Activated CD4-positive, alpha-beta T cell treated with anti-CD3 and anti-CD28 coated beads, Interleukin-2, Interleukin-6, amounts not matched to agents 100 ng/mL and 50 ng/mL, durations not matched to agents 16 hours and 8 hours (primary cell): Measurements from ENCODE around the gene GNB1L.
A peak's percentile ranks its signal among the peaks of the same experiment; 100 is the strongest.

ENCODE experiments used
- DNase-seq: peaks from one replicate; pipeline ENCODE4 v3.0.0-alpha.2; 2020

The GNB1L gene

GRCh38 chr22:19758896-19759426, 95.7 kb downstream of the GNB1L start:
- no peak for DNase-seq

DNA sequence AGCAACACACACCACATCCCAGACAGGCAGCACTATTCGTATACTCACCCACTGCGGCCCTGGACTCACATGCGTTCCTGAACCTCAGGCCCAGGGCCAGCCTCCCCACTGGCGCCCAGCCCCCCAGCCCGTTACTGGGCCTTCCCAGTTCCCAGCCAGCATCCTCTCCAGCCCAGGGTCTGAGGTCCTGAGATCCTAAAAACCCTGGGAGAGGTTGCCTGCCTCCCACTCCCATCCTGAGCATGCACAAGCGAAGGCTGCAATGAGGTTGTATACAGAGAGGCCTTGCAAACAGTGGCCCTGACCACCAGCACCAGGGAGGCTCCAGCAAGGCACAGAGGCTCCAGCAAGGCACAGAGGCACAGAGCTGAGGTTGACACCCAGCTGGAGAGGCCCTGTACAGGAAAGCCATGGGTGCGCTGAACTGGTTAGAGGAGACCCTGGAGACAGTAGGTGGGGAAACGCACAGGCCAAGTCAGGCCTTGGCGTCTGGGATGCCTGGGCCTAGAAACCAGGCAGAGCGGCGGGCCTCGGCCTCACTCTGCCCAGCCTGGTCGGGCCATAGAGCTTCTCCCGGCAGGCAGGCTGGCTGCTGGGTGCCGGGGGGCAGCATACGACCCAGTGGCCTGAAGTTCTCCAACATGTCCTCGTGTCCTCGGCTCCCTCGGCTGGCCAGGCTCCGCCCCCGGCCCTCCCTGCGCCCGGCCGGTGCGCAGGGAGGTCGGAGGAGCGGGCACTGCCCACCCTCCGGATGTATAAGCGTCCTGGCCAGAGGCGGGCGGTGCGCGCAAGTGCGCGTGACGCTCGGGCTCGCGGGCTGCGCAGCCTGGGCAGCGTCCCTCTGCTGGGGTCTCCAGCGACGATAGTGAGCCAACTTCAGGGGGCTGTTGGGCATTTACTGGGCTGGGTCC, 96.4 kb downstream of the GNB1L start:
- no peak for DNase-seq

DNA sequence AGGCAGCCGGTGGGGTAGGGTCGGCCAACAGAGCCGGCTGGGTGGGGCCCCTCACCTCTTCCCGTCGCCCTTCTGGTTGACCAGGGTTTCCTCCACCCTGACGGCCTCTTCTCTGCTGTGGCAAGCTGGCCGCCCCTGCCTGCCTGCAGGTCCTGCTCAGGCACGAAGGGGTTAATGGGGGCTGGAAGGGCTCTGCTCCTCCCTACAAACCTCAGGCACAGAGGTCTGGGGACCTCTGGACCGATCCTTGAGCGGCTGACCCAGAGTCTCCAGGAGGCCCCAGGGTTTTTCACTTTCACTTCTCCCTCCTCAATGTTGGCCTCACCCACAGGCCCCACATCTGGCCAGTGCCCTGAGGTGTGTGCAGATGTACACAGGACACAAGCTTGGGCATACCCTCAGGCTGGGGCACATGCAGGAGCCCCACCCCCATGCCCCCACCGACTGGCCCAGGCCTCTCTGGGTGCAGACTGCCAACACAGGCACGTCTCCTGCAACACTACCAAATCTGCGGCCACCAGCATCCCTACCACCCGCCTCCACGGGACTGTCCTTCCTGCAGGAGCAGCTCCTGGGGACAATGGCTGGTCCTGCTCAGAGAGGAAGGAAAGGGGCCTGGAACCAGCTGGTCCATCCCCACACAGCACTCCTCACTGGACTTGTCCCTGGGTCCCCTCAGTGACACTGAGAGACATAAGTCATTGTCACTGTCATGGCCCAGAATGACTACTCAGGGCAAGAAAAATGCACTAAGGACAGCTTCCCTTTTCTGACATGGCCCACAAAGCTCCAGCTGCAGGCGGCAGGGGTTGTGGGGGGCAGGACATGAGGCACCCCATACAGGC, 97.3 kb downstream of the GNB1L start:
- no peak for DNase-seq

DNA sequence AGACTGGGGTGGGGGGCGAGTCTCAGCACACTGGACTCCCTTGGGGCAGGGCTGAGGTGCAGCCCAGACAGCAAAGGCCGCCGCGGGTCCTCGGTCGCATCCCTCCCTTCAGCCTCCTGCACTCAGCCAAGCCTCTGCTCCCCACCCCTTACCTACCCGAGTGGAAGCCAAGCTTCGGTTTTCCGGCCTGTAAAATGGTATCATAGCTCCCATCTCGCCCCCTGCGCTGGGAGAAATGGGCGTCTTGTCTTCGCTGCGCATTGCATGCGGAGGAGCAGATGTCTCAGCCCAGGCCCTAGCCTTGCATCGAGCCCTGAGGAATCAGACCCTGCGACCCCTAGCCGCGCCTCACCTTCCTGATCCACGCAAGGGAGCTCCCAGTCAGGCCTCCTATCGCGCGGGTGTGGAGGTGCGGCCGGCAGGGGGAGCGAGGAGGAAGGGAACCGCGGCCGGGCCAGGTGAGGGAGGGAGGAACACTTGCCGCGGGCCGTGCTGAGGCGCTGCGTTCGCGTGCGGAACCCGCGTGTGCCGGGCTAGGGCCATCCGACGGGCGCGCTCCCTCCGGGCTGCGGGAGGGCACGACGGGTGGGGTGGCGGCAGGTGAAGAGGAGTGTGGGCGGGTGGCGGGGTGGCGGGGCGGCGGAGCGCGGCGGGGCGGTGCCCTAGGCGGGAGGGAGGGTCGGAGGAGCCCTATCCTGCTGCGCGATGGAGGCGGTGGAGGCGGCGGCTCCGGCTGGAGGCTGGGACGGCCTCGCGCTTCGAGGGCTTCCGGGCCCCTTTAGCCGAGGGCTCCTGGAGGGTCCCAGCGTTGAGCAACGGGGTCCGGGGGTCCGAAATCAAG, 98.2 kb downstream of the GNB1L start:
- DNase-seq = peak; percentile 63

- DNase-seq = no peak
Measured at GRCh38 chr22:19755722-19756287, 98.9 kb downstream of the GNB1L start.

DNA sequence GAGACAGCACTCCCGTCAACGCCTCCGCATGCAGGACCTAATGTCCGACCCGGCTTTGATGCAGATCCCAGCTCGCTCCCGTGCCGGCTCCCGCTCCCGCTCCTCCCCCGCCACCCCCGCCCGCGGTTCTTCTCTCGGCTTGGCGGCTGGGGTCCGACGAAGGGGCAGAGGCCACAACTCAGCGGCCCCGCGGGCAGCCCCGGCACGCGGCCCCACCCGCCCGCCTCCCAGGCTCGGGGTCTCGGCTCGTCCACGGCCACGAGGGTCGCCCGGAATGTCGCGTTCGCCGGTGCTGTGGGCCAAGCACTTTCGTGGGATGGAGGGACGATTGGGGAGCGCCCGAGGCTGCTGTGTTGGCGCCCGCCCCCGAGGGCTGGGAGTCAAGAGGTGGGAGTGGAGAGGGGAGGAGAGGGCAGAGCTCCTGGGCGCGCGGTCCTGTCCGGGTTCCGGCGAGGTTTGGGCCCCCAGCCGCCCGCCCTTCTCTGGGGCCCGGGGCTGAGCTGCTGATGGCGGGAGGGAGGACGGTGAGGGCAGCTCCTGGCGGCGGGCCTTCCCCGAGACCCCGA, 99.4 kb downstream of the GNB1L start:
- no peak for DNase-seq

DNA sequence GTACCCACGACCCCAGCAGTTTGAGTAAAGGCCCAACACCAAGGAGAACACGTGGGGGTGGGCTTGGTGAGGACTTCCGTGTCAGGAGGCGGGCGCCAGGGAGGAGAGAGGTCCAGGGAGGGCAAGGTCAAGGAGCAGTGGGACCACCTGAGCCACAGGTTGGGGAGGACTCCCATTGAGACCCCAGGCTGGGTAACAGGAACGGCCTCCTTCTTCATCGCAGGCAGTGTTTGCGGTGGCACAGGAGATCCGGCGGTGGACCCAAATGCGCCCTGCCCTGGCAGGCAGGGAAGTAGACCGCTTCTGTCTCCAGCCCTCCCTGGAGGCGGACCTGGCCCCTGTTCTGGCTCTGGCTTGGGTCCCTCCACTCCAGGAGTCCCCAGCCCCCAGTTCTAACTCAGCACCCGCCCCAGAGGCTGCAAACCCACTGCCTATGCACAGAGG, 100.0 kb downstream of the GNB1L start:
- no peak for DNase-seq

DNA sequence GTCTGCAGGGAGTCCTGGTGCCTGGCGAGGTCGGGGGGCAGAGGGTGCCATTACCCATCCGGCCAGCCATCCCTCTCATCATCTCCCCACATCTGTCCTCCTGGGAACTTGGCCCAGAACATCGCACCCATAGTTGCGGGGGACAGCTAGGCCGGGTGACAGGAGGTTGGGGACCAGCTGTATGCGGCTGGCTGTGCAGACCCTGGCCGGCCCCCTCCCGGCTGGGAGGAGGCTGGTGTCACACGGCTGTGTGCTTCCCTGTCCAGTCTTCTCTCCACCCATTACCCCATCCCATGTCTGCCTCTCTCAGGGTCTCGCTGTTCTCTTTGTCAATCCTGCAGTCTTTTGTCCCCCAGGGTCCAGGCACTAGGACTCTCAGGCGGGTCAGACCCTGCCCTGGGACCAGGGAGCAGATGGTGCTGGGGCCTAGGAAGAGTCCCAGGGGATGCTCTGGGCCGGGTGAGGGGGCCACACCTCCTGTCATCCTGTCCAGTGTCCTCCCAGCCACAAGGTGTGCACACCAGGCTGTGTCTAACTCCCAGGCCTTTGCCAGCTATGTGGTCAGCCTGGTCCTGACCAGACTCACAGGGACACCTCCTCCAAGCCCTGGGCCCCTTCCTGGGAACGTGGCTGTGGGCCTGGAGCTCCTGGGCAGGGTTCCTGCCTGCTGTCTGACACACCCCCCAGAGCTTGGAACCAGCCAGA, 100.5 kb downstream of the GNB1L start:
- no peak for DNase-seq

GRCh38 chr22:19753090-19753842, 101.4 kb downstream of the GNB1L start:
- DNase-seq = no peak

GRCh38 chr22:19751497-19752245, 103.0 kb downstream of the GNB1L start:
- DNase-seq = no peak

DNA sequence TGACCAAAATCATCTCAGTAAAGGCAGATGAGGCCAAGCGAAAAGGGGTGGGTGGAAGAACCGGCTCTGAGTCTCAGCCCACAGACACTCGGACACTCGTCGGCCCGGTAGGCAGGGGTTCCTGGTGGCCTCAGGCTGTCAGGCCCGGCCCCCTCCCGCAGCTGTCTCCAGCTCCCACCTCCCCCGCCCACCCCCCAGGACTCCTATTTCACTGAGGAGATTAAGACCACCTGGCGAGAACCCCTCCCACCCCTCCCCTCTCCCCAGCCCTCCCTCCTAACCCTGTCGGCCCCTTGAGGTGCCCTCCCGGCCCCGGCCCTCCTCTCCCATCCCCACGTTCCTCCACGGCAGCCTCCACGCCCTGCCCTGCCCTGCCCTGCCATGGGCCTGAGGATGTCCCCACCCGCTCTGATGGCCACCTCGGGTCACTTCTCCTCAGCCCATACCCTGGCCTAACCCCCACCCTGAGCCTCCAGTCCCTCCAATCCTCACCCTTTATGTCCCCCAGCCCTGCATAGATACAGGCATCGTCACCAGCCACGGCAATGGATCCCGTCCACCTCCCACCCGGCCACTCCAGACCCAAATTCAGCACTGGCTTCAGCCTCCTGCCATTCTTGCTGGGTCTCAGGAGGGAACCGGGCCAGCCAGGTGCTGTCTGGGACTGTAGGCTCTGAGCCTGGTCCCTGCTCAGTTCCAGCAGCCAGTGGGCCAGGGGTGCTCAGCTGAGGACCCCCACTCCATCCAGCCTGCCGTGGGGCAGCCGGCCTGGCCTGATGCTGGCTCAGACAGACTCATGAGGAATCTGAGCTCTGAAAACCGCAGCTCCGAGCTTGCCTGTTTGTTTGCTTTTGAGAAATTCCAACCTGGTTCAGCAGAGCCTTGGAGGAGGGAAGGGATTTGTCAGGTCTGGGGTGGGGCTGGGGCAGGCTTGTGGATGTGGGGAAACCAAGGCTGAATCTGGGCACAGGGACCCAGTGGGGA, 103.9 kb downstream of the GNB1L start:
- DNase-seq = no peak

DNA sequence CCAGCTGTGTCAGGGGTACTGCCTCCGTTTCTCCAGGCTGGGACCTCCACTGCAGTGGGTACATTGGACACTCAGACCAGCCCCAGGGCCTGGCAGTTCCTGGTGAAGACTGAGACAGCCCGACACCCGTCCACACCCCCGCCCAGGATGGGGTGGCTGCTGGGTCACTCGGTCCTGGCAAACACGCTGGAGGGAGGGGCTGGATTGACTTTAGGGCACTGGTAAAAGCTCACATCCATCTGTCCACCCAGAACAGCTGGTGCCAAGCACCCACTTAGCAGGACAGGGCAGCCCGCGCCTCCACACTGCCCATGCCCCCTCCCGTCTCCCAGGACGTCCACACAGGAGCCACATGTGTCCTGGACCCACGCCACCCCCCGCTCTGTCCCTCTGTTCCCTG, 104.8 kb downstream of the GNB1L start:
- DNase-seq = no peak

GRCh38 chr22:19748991-19749664, 105.5 kb downstream of the GNB1L start:
- DNase-seq = no peak

- DNase-seq = no peak
Measured at GRCh38 chr22:19748139-19748538, 106.5 kb downstream of the GNB1L start.

DNA sequence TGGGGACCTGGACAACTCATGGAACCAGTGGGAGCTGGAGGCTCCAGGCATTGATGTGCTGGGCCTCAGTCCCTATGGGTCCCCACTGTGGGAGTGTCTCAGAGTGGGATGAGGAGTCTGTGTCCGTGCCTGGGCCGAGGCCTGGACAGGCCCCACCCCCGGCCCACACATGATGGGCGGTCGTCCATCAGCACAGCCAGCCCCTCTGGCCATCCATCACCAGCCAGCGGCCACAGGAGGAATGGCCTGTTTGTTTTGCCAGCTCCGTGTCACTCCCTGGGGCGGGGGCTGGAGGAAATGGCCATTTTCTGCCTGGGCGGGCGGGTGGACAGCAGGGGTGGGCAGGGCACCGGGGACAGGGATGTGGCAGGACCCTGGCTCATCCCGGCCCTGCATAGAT, 107.1 kb downstream of the GNB1L start:
- DNase-seq = no peak

GRCh38 chr22:19746726-19747125, 107.9 kb downstream of the GNB1L start:
- no peak for DNase-seq

DNA sequence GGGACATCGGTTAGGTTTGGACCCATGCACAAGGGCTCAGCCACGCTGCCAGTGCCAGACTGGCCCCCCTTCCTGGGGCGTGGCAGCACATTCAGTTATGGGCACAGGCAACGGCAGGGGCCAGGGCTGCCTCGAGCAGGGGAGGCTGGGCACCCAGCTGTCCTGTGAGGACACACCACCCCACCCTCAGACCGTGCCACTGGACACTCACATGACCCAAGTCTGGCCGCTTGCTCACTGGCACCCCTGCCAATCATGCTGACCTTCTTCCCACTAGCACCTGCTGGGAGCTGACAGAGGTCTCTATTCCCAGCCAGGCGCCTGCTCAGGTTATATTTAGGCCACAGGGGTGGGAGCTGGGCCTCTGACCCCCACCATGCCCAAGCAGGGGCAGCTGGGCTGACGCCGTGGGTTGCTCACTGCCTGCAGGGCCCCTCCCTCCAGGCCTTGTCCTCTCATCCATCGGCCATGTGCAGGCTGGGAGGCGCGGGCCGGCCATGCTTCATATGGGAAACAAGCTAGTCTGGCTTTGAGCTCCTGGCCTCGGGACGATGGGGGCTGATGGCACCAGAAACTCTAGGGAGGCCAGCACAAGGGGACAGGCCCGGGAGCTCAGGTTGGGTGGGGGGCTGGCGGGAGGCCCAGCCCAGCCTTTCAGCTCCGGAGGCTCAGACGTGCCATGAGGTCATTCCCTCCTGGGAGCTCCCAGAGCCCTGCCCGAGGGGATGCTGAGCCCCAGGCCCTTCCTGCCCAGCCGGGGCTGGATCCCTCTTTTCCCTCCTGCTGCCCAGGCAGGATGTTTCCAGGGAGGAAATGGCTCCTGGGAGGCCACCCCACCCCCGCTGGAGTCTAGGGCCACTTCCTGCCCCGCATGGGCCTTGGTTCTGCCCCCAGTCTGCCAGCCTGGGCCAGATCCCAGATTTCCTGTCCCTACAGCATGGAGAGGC, 109.2 kb downstream of the GNB1L start:
- no peak for DNase-seq
